GM10266 (cell line): Measurements from ENCODE around the gene PTAFR.

Experiments used
- DNase-seq: peaks from one replicate; pipeline ENCODE4 v3.0.0; 2012; ENCODE audit errors: extremely low spot score
- TF ChIP-seq, protein P1 (sequence below): IDR thresholded peaks from 2 replicates; pipeline ENCODE4 v1.5.1; 2012; ENCODE audit warnings: mild to moderate bottlenecking, low read depth; ENCODE audit not compliant: control insufficient read depth, insufficient read depth; ENCODE audit errors: missing control alignments

The PTAFR gene

DNA sequence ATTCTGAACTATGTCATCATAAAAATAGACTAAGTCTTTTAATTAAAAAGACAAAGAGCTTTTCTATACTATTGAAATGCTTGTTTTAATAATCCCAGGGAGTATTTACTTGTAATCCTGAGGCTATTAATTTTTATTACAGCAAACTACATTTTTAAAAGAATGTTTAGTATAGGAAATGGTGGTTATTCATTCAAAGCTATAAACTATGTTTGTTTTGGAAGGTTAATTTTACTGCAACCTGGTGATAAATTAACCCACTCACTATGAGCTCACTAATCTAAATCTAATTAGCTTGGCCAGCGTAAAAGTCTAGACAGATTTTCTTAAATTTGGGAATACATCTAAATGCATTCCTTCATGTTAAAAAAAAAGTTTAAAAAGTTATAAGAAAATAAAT lies 74.3 kb downstream of the PTAFR start:
- TF ChIP-seq, protein P1, sequence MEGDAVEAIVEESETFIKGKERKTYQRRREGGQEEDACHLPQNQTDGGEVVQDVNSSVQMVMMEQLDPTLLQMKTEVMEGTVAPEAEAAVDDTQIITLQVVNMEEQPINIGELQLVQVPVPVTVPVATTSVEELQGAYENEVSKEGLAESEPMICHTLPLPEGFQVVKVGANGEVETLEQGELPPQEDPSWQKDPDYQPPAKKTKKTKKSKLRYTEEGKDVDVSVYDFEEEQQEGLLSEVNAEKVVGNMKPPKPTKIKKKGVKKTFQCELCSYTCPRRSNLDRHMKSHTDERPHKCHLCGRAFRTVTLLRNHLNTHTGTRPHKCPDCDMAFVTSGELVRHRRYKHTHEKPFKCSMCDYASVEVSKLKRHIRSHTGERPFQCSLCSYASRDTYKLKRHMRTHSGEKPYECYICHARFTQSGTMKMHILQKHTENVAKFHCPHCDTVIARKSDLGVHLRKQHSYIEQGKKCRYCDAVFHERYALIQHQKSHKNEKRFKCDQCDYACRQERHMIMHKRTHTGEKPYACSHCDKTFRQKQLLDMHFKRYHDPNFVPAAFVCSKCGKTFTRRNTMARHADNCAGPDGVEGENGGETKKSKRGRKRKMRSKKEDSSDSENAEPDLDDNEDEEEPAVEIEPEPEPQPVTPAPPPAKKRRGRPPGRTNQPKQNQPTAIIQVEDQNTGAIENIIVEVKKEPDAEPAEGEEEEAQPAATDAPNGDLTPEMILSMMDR = no peak

DNA sequence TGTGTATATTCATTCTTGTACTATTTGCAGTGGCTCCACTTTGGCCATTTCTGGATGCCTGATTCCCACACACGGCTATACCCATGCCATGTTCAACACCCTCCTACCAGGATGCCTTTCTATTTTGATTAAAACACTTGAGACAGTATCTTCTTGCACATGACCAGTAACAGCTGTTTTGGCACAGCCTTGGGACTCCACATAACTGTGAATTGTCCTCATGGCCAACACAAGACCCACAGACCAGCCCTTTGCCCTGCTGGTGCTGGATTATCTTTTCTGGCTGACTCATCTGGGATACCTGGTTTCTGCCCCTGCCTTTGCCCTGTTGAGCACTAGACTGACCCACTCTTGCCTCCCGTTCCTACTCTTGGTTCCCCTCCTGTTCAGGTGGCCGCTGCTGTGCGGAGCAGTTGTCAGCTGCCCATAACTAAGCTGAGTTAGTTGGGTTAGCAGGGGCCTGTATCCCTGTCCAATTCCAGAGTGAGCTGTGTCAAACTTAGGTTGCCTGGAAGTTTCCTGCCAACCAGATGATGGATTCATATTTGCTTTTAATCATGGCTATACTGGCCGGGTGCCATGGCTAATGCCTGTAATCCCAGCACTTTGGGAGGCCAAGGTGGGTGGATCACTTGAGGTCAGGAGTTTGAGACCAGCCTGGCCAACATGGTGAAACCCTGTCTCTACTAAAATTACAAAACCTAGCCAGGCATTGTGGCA lies 77.3 kb downstream of the PTAFR start:
- no peak for DNase-seq
- TF ChIP-seq, protein P1 = no peak

More for the DNA sequence above, 74.3 kb downstream of the PTAFR start:
- no peak for DNase-seq
